Measurements from ENCODE around the gene TRIM71.

Gene TRIM71

DNA sequence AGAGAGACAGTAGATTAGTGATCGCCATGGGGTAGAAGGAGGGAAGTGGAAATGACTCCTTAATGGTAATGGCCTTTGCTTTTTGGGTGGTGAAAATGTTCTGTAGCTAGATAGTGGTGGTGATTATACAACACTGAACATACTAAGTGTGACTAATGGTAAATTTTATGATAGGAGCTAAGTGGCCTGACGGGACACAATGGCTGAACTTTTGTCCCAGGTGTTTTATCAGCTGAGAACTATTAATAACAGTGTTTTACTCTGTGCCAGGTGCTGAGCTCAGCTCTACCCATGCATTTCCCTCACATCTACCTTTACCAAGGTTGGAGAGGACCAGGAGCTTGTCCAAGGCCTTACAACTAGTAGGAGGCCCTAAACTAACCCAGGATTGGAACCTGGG lies 66.8 kb downstream of the TRIM71 start:
- no peak overlapping the region for H3K4me2 ChIP-seq
- H3K4me3 ChIP-seq, result no peak overlapping the region
- no peaks in the 10 kb centered on the region for H3K27me3 ChIP-seq
- H3K9me3 ChIP-seq, result no peaks in the 10 kb centered on the region
- TF ChIP-seq Cebpa-rat (IDR thresholded peaks at IDR 0.05), result no peak
- H3K36me3 ChIP-seq, result 0 out of 2 replicates have a peak, but pooled peaks cover 4% of the 10 kb centered on the region
- H4K20me1 ChIP-seq, result no peaks in the 10 kb centered on the region
- H3K27ac ChIP-seq, result no peak overlapping the region
- H3K4me1 ChIP-seq, result no peaks in the 10 kb centered on the region
- H3K9ac ChIP-seq, result no peak overlapping the region

- no peaks in the 10 kb centered on the region for H4K20me1 ChIP-seq
- no peaks in the 10 kb centered on the region for H3K27me3 ChIP-seq
- peaks cover 8% of the 10 kb centered on the region for H3K36me3 ChIP-seq
- TF ChIP-seq Cebpa-rat (IDR thresholded peaks at IDR 0.05), result no peak
- no peak overlapping the region for H3K9ac ChIP-seq
- no peaks in the 10 kb centered on the region for H3K4me1 ChIP-seq
- no peak overlapping the region for H3K4me3 ChIP-seq
- no peak overlapping the region for H3K4me2 ChIP-seq
- no peak overlapping the region for H3K27ac ChIP-seq
- no peaks in the 10 kb centered on the region for H3K9me3 ChIP-seq
Observed at GRCh38 chr3:32885283-32885901, 67.6 kb downstream of the TRIM71 start.

DNA sequence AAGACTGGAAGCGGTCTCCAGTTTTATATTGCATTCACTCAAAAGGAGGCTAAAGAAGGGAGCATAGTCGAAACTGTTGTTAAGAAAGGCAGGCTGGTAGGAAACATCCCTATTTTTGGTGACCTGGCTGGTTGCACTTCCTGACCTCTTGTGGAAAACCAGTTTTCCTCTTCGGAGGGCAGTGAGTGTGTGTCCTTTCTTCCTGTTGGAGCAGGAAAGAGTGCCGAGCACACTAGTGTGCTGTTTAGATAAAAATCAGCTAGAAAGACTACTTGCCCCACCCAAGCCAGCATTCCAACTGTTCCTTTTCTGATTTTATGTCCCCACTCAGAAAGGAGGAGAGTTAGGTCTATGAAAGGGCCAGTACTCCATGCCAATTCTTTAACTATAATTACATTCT lies 68.5 kb downstream of the TRIM71 start:
- no peaks in the 10 kb centered on the region for H3K27me3 ChIP-seq
- no peak overlapping the region for H3K4me2 ChIP-seq
- no peaks in the 10 kb centered on the region for H3K4me1 ChIP-seq
- H3K27ac ChIP-seq, result no peak overlapping the region
- no peaks in the 10 kb centered on the region for H4K20me1 ChIP-seq
- H3K4me3 ChIP-seq, result no peak overlapping the region
- no peak overlapping the region for H3K9ac ChIP-seq
- H3K9me3 ChIP-seq, result no peaks in the 10 kb centered on the region
- H3K36me3 ChIP-seq, result peaks cover 17% of the 10 kb centered on the region
- no peak for TF ChIP-seq Cebpa-rat (IDR thresholded peaks at IDR 0.05)

GRCh38 chr3:32886911-32887310 lies 69.1 kb downstream of the TRIM71 start:
- H3K9ac ChIP-seq, result no peak overlapping the region
- no peak overlapping the region for H3K4me2 ChIP-seq
- no peaks in the 10 kb centered on the region for H3K9me3 ChIP-seq
- H3K36me3 ChIP-seq, result peaks cover 20% of the 10 kb centered on the region
- no peak for TF ChIP-seq Cebpa-rat (IDR thresholded peaks at IDR 0.05)
- no peaks in the 10 kb centered on the region for H3K4me1 ChIP-seq
- no peaks in the 10 kb centered on the region for H3K27me3 ChIP-seq
- no peaks in the 10 kb centered on the region for H4K20me1 ChIP-seq
- no peak overlapping the region for H3K4me3 ChIP-seq
- H3K27ac ChIP-seq, result no peak overlapping the region

- H3K27me3 ChIP-seq, result no peaks in the 10 kb centered on the region
- peaks cover 20% of the 10 kb centered on the region for H3K36me3 ChIP-seq
- H3K4me2 ChIP-seq, result no peak overlapping the region
- H3K4me3 ChIP-seq, result no peak overlapping the region
- H3K4me1 ChIP-seq, result no peaks in the 10 kb centered on the region
- no peaks in the 10 kb centered on the region for H4K20me1 ChIP-seq
- H3K9me3 ChIP-seq, result no peaks in the 10 kb centered on the region
- H3K9ac ChIP-seq, result no peak overlapping the region
- no peak overlapping the region for H3K27ac ChIP-seq
- no peak for TF ChIP-seq Cebpa-rat (IDR thresholded peaks at IDR 0.05)
Observed at GRCh38 chr3:32888739-32889138, 70.9 kb downstream of the TRIM71 start.

DNA sequence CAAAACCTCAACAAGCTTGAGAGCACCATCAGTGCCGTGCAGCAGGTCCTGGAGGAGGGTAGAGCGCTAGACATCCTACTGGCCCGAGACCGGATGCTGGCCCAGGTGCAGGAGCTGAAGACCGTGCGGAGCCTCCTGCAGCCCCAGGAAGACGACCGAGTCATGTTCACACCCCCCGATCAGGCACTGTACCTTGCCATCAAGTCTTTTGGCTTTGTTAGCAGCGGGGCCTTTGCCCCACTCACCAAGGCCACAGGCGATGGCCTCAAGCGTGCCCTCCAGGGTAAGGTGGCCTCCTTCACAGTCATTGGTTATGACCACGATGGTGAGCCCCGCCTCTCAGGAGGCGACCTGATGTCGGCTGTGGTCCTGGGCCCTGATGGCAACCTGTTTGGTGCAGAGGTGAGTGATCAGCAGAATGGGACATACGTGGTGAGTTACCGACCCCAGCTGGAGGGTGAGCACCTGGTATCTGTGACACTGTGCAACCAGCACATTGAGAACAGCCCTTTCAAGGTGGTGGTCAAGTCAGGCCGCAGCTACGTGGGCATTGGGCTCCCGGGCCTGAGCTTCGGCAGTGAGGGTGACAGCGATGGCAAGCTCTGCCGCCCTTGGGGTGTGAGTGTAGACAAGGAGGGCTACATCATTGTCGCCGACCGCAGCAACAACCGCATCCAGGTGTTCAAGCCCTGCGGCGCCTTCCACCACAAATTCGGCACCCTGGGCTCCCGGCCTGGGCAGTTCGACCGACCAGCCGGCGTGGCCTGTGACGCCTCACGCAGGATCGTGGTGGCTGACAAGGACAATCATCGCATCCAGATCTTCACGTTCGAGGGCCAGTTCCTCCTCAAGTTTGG lies 72.9 kb downstream of the TRIM71 start:
- peaks cover 20% of the 10 kb centered on the region for H3K36me3 ChIP-seq
- no peaks in the 10 kb centered on the region for H3K27me3 ChIP-seq
- no peak overlapping the region for H3K9ac ChIP-seq
- H3K4me1 ChIP-seq, result no peaks in the 10 kb centered on the region
- no peaks in the 10 kb centered on the region for H4K20me1 ChIP-seq
- no peak overlapping the region for H3K4me2 ChIP-seq
- no peak overlapping the region for H3K27ac ChIP-seq
- H3K9me3 ChIP-seq, result no peaks in the 10 kb centered on the region
- TF ChIP-seq Cebpa-rat (IDR thresholded peaks at IDR 0.05), result no peak
- no peak overlapping the region for H3K4me3 ChIP-seq

DNA sequence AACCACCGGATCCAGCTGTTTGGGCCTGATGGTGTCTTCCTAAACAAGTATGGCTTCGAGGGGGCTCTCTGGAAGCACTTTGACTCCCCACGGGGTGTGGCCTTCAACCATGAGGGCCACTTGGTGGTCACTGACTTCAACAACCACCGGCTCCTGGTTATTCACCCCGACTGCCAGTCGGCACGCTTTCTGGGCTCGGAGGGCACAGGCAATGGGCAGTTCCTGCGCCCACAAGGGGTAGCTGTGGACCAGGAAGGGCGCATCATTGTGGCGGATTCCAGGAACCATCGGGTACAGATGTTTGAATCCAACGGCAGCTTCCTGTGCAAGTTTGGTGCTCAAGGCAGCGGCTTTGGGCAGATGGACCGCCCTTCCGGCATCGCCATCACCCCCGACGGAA lies 73.6 kb downstream of the TRIM71 start:
- Histone ChIP-seq H3K27me3 (no peaks in the 10 kb centered on the region), H3K4me3 (no peak overlapping the region), H3K27ac (no peak overlapping the region), H3K4me2 (no peak overlapping the region), H3K4me1 (no peaks in the 10 kb centered on the region), H4K20me1 (no peaks in the 10 kb centered on the region), H3K36me3 (peaks cover 15% of the 10 kb centered on the region), H3K9ac (no peak overlapping the region), H3K9me3 (no peaks in the 10 kb centered on the region)
- TF ChIP-seq Cebpa-rat (IDR thresholded peaks at IDR 0.05), result no peak

DNA sequence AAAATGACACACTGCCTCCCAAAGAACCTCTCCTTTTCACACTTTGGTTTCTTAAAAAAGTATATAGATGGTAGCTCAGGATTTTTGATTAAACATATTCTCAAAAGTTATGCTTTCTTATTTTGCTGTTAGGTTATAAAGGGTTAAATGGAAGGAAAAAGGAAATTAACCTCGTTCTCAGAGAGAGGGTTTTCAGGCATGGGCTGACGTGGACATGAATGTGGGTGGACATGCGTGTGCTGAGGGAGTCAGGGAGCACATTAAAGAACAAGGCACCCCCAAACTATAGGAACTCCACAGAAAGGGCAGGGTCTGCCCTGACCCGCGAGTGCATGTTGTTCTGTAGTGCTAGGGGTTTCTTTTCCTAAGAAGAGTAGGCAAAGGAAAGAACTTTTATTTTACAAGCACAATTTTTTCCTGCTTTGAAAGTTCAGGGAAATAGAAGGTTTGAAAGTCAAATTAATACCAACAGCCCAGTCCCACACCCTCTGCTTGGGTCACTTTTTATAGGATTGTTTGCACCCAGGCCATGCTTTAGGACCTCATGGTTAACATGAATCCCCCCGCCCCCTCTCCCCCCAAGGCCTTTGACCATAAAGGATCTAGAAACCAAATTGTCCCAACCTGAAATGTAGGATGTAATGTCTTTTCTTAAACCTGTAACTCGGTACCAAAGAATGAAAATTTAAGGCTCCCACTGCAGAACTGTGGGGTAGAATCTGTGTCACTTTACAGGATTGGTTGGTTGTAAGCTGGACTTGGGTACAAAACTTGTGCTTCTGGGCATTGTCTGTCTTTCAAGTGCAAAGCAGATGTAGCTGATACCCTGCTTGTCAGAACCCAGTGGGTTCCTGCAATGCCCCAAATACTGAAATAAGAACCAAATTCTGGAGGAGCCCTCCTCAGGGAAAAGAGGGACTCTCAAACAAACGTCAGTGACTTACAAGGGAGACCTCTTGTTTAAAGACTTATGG lies 75.1 kb downstream of the TRIM71 start:
- Histone ChIP-seq H3K4me2 (no peak overlapping the region), H3K36me3 (peaks cover 15% of the 10 kb centered on the region), H3K9ac (no peak overlapping the region)

GRCh38 chr3:32894977-32895376 lies 77.2 kb downstream of the TRIM71 start:
- H3K27me3 ChIP-seq, result no peaks in the 10 kb centered on the region
- no peaks in the 10 kb centered on the region for H3K9me3 ChIP-seq
- no peaks in the 10 kb centered on the region for H4K20me1 ChIP-seq
- peaks cover 15% of the 10 kb centered on the region for H3K36me3 ChIP-seq
- H3K4me2 ChIP-seq, result no peak overlapping the region
- no peaks in the 10 kb centered on the region for H3K4me1 ChIP-seq
- TF ChIP-seq Cebpa-rat (IDR thresholded peaks at IDR 0.05), result no peak
- no peak overlapping the region for H3K27ac ChIP-seq
- no peak overlapping the region for H3K4me3 ChIP-seq
- no peak overlapping the region for H3K9ac ChIP-seq

More for the DNA sequence above, 75.1 kb downstream of the TRIM71 start:
- Histone ChIP-seq H3K27ac (no peak overlapping the region), H4K20me1 (no peaks in the 10 kb centered on the region), H3K9me3 (no peaks in the 10 kb centered on the region), H3K27me3 (no peaks in the 10 kb centered on the region), H3K4me3 (no peak overlapping the region), H3K4me1 (no peaks in the 10 kb centered on the region)
- TF ChIP-seq Cebpa-rat (IDR thresholded peaks at IDR 0.05), result no peak

Measured in BLaER1 (cell line).